Esophagus squamous epithelium (tissue), 5 donors: ENCODE measurements around the gene LRRN3. TPM values are rescaled to one million over a fixed set of nuclear protein-coding genes. Genes with fewer than 3 reads are reported as not detected.

ENCODE experiments used
- DNase-seq: peaks from one replicate; lab custom pipeline; 2025; lab: John Stamatoyannopoulos, UW
- H3K27ac ChIP-seq, 4 donors: fragments of 200-600 bp; sonication (generic); one replicate each; pipeline ENCODE4 v1.5.1; 2016 to 2019; ENCODE audit warnings: mild to moderate bottlenecking in 1 of 4
- H3K27me3 ChIP-seq, 4 donors: fragments of 200-600 bp; sonication (generic); 1 replicate in 3 of 4; 2 replicates in 1 of 4; pipeline versions ENCODE4 v1.5.1 to v1.6.0; 2017 to 2021; ENCODE audit warnings: antibody characterized with exemption in 1 of 4
- H3K36me3 ChIP-seq, 3 donors: fragments of 200-600 bp; sonication (generic); one replicate each; pipeline ENCODE4 v1.5.1; 2016 to 2019
- H3K4me1 ChIP-seq, 3 donors: fragments of 200-600 bp; sonication (generic); one replicate each; pipeline ENCODE4 v1.5.1; 2017 to 2019
- H3K4me3 ChIP-seq, 4 donors: fragments of 200-600 bp; sonication (generic); 1 replicate in 3 of 4; 2 replicates in 1 of 4; pipeline ENCODE4 v1.5.1; 2016 to 2019; ENCODE audit warnings: mild to moderate bottlenecking in 2 of 4, moderate library complexity in 1 of 4
- H3K9me3 ChIP-seq, 3 donors: fragments of 200-600 bp; sonication (generic); one replicate each; pipeline ENCODE4 v1.5.1; 2016 to 2019
- POLR2A ChIP-seq, 4 donors: fragments of 450-650 bp; IDR thresholded peaks; one replicate each; pipeline ENCODE4 v1.6.1; 2017; ENCODE audit warnings: antibody characterized with exemption in 4 of 4, mild to moderate bottlenecking in 4 of 4, moderate library complexity in 3 of 4
- WGBS, 2 donors: methylation state at CpG; one replicate each; pipeline ENCODE4 v1.1.5; 2018; 5-methylcytosine and 5-hydroxymethylcytosine counted together
- intact Hi-C: fragments of 100-400 bp; cut with DNase I; formaldehyde crosslinking; loops from one replicate; pipeline ENCODE4 v1.15.0; 2022
- total RNA-seq, 4 donors: library from RNA; depleted of rRNA; stranded (reverse); fragments of >200 nt; gene quantifications; one replicate each; pipeline ENCODE4 v1.1.0, GENCODE V29; 2016
- TF ChIP-seq, protein P1 (sequence below), 6 experiments: fragments of 450-650 bp in 4 of 6; fragments of 200-600 bp in 2 of 6; sonication (generic) in 2 of 6; IDR thresholded peaks; one replicate each; pipeline ENCODE4 v1.5.1; 2016 to 2019; ENCODE audit warnings: antibody characterized with exemption in 6 of 6, mild to moderate bottlenecking in 4 of 6, moderate library complexity in 4 of 6
- donor health status: DM: yes; HTN: yes; CAD: no.

Gene LRRN3
- total RNA-seq, 4 donors from 2014 or later: 0.23 to 1.7 TPM; not detected in 2

DNA sequence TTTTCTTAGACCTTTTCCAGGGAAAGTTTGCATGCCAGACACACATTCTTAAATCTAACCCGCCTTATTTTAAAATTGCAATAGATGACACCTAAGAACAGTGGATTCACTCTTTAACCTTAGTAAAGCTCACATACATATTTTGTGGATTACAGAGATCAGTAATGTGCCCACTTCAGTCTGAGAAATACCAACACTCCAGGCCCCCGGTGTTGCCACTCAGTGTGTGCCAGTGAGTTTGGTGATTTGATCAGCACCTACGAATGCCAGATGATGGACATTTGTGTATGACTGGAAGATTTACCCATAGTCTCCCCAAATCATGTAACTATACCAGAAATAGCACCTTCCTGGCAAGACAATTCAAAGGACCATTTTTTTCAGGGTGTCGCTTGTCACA lies 2.6 kb downstream of the LRRN3 start:
- no peak for DNase-seq
- Histone ChIP-seq H3K9me3 (no peaks in the 10 kb centered on the region), H3K36me3 (no peaks in the 10 kb centered on the region), H3K4me3 (no peak overlapping the region), H3K27ac (no peak overlapping the region), H3K27me3 (no peaks in the 10 kb centered on the region), H3K4me1 (peaks cover 0 to 11% (median 0%) of the 10 kb centered on the region in 3 donors)
- TF ChIP-seq POLR2A (IDR thresholded peaks at IDR 0.05): no peak
- TF ChIP-seq, protein P1, sequence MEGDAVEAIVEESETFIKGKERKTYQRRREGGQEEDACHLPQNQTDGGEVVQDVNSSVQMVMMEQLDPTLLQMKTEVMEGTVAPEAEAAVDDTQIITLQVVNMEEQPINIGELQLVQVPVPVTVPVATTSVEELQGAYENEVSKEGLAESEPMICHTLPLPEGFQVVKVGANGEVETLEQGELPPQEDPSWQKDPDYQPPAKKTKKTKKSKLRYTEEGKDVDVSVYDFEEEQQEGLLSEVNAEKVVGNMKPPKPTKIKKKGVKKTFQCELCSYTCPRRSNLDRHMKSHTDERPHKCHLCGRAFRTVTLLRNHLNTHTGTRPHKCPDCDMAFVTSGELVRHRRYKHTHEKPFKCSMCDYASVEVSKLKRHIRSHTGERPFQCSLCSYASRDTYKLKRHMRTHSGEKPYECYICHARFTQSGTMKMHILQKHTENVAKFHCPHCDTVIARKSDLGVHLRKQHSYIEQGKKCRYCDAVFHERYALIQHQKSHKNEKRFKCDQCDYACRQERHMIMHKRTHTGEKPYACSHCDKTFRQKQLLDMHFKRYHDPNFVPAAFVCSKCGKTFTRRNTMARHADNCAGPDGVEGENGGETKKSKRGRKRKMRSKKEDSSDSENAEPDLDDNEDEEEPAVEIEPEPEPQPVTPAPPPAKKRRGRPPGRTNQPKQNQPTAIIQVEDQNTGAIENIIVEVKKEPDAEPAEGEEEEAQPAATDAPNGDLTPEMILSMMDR (IDR thresholded peaks at IDR 0.05): no peak
- intact Hi-C loops: loop anchor here (5.0 kb wide), 1 partner anchor 394 kb away; no protein-coding TSS in a partner anchor
- 84 to 92% methylated on average over 4 of the region's 4 CpGs for WGBS, 2 donors

DNA sequence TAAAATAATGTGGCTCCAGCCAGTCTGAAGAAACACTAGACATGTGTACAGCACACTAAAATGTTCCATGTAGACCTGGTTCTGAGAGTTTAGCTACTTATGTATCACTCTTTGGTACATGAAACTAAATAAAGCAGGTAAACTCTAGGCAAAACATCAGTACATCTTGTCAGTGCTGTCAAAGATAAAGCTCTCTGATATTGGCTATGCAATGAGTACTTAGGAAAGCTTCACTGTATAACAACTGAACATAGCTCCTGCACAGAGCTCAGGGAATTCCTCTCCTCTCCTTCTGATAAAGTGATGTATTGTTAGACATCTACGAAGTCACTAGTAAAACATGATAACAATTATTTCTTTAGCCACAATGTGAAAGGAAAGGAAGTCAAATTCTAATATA lies 3.5 kb downstream of the LRRN3 start:
- Histone ChIP-seq H3K36me3 (no peaks in the 10 kb centered on the region), H3K4me1 (peaks cover 0 to 11% (median 0%) of the 10 kb centered on the region in 3 donors), H3K27me3 (no peaks in the 10 kb centered on the region), H3K4me3 (no peak overlapping the region), H3K27ac (no peak overlapping the region), H3K9me3 (no peaks in the 10 kb centered on the region)
- DNase-seq: no peak
- intact Hi-C loops: loop anchor here (5.0 kb wide), 1 partner anchor 393 kb away; no protein-coding TSS in a partner anchor
- WGBS, 2 donors: 50 to 85% methylated on average over 1 of the region's 1 CpG
- TF ChIP-seq POLR2A (IDR thresholded peaks at IDR 0.05): no peak
- TF ChIP-seq, protein P1 (IDR thresholded peaks at IDR 0.05): no peak

DNA sequence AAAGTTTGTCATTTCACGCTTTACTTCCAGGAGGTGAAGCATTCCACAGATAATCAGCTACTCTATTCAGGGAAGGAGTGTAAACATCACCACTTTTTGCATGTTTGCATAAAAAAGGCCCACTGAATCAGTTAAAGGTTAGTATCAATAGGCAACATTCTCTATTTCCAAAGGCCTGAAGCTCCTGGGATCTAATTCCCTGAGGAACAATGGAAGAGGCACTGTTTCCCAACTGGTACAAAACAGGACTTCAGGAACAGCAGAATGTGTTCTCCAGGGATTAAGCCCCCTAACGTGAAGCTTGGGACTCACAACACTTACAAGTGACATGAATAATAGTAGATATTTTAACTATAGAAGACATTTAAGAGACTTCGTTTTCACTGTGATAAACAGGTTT lies 6.1 kb downstream of the LRRN3 start:
- no peak overlapping the region for H3K4me3 ChIP-seq
- H3K9me3 ChIP-seq: no peaks in the 10 kb centered on the region
- no peak overlapping the region for H3K27ac ChIP-seq

DNA sequence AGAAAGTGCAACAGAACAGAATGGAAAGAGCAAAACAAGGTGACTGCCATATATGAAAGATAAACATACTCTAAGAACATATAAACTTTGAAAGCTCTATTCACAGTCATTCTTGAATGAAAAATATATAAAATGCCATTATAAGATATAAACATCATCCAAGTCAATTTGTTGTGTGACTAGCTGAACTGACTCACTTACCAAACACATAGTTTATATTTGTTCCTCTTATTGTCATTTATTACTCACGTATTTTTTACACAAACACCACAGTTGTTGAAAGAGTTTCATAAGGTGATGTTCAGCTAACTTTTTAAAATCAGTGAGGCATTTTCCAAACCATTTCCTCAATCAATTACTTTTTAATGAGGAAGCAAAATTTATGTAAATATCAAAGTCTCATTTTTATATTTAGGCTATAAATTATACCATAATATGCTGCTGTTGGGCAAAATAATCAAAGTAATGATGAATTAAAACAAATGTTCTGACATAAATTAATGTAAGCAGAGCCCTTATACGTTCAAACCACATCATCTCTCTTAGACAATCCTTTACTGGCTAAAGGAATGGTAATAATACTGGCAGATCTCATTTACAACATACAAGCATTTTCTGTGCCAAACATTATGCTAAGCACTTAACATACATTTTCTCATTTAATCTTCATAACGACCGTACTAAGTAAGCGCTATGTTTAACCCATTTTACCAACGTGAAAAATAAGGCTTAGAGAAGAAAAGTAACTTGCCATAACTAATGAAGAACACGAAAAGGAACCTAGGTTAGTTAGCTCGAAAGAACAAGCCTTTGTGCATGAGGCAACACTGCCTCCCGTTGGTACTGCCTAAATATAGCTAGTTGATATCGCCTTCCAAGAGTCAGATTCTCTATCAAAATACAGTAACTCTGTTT lies 7.3 kb downstream of the LRRN3 start:
- intact Hi-C loops: no loop called here
- no peak for DNase-seq
- H3K36me3 ChIP-seq: no peaks in the 10 kb centered on the region
- no peak for TF ChIP-seq POLR2A (IDR thresholded peaks at IDR 0.05)
- TF ChIP-seq, protein P1 (IDR thresholded peaks at IDR 0.05): peak in 5 of 6 experiments; percentile 17 to 57 (median 45)
- H3K27ac ChIP-seq: no peak overlapping the region
- 51 to 55% methylated on average over 10 of the region's 10 CpGs for WGBS, 2 donors
- H3K9me3 ChIP-seq: no peaks in the 10 kb centered on the region
- H3K27me3 ChIP-seq: no peaks in the 10 kb centered on the region
- H3K4me1 ChIP-seq: no peaks in the 10 kb centered on the region
- H3K4me3 ChIP-seq: no peak overlapping the region

More for the DNA sequence above, 6.1 kb downstream of the LRRN3 start:
- no peaks in the 10 kb centered on the region for H3K36me3 ChIP-seq
- intact Hi-C loops: no loop called here
- 88 to 89% methylated on average over 3 of the region's 3 CpGs for WGBS, 2 donors
- peaks cover 0 to 5% (median 0%) of the 10 kb centered on the region in 3 donors for H3K4me1 ChIP-seq
- DNase-seq: no peak
- TF ChIP-seq, protein P1 (IDR thresholded peaks at IDR 0.05): no peak
- TF ChIP-seq POLR2A (IDR thresholded peaks at IDR 0.05): no peak
- H3K27me3 ChIP-seq: no peaks in the 10 kb centered on the region

DNA sequence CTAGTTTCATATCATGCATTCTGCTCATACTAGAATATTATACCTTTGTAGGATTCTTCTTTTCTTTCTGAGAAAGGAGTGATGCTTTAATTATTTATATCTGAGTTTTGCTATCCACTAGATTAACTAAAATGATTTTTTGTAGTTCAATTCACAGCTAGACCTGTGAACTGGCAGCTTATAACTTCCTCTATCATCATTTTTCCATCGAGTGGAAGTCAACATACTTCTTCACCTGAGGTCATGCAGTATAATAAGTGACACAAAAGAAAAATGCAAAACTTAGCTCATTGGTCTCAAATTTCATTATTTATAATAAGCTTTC lies 8.0 kb downstream of the LRRN3 start:
- intact Hi-C loops: no loop called here
- Histone ChIP-seq H3K27me3 (no peaks in the 10 kb centered on the region), H3K4me1 (no peaks in the 10 kb centered on the region), H3K36me3 (no peaks in the 10 kb centered on the region), H3K4me3 (no peak overlapping the region), H3K9me3 (no peaks in the 10 kb centered on the region), H3K27ac (no peak overlapping the region)
- TF ChIP-seq, protein P1 (IDR thresholded peaks at IDR 0.05): no peak
- TF ChIP-seq POLR2A (IDR thresholded peaks at IDR 0.05): no peak
- DNase-seq: no peak
- WGBS, 2 donors: 11 to 29% methylated on average over 1 of the region's 1 CpG
